ENCODE data around the gene IFI27L1. TPM values are rescaled to one million over a fixed set of nuclear protein-coding genes. Genes with fewer than 3 reads are reported as not detected.

IFI27L1 gene
- total RNA-seq, 1 experiment from 2014 or later: 27.6 TPM

GRCh38 chr14:94098326-94098992, 17.3 kb downstream of the IFI27L1 start:
- Mint-ChIP-seq H3K36me3 (no peaks in the 10 kb centered on the region), H3K4me1 (no peaks in the 10 kb centered on the region), H3K27me3 (ENCODE audit: low read depth) (no peaks in the 10 kb centered on the region), H3K4me3 (no peak overlapping the region), H3K9me3 (no peaks in the 10 kb centered on the region), H3K27ac (no peak overlapping the region)
- ChIA-PET POLR2A (no interaction called here), CTCF (interaction anchor here (1.5 kb wide), 1 partner anchor 62 kb away, joined by 5 read pairs; no protein-coding TSS in a partner anchor)
- no peak for ATAC-seq
- no peak for TF ChIP-seq ZNF138 (CRISPR knock-in tag; conservative IDR thresholded peaks at IDR 0.05)
- TF ChIP-seq JAZF1 (CRISPR knock-in tag; IDR thresholded peaks at IDR 0.05): no peak
- no peak for TF ChIP-seq HMGA2 (CRISPR knock-in tag; IDR thresholded peaks at IDR 0.05)
- TF ChIP-seq, protein P1, sequence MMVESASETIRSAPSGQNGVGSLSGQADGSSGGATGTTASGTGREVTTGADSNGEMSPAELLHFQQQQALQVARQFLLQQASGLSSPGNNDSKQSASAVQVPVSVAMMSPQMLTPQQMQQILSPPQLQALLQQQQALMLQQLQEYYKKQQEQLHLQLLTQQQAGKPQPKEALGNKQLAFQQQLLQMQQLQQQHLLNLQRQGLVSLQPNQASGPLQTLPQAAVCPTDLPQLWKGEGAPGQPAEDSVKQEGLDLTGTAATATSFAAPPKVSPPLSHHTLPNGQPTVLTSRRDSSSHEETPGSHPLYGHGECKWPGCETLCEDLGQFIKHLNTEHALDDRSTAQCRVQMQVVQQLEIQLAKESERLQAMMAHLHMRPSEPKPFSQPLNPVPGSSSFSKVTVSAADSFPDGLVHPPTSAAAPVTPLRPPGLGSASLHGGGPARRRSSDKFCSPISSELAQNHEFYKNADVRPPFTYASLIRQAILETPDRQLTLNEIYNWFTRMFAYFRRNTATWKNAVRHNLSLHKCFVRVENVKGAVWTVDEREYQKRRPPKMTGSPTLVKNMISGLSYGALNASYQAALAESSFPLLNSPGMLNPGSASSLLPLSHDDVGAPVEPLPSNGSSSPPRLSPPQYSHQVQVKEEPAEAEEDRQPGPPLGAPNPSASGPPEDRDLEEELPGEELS (CRISPR knock-in tag; IDR thresholded peaks at IDR 0.05): no peak
- no peak for DNase-seq (ENCODE audit: low spot score)

DNA sequence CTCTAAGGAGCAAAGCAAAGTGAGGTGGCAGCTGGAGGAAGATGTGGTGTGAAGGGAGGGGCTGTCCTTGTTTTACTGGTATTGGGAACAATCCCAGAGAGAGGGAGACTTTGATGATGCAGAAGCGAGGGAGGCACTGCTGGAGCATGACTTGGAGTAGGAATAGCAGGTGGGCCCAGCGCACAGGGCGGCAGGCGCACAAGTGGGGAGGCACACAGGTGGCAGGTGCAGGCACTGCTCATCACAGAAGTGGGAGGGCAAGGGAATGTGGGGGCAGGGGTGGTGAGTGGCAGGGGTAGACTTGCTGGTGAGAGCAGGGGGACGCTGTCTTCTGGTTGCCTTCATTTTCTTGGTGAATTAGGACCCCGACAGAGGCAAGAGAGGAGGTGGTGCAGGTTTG, 17.9 kb downstream of the IFI27L1 start:
- no peaks in the 10 kb centered on the region for H3K4me1 Mint-ChIP-seq
- ChIA-PET CTCF (interaction anchor here (1.5 kb wide), 1 partner anchor 63 kb away, joined by 5 read pairs; no protein-coding TSS in a partner anchor), POLR2A (no interaction called here)
- H3K9me3 Mint-ChIP-seq: no peaks in the 10 kb centered on the region
- no peak overlapping the region for H3K4me3 Mint-ChIP-seq
- no peaks in the 10 kb centered on the region for H3K27me3 Mint-ChIP-seq (ENCODE audit: low read depth)
- ATAC-seq: no peak
- no peaks in the 10 kb centered on the region for H3K36me3 Mint-ChIP-seq
- DNase-seq (ENCODE audit: low spot score): no peak
- TF ChIP-seq ZNF532 (CRISPR knock-in tag; IDR thresholded peaks at IDR 0.05; ENCODE audit: borderline replicate concordance) (no peak), E2F4 (CRISPR knock-in tag; IDR thresholded peaks at IDR 0.05; ENCODE audit: borderline replicate concordance, low read depth) (0 out of 2 replicates have a peak, but pooled peaks have one; percentile 23)
- no peak overlapping the region for H3K27ac Mint-ChIP-seq

- Mint-ChIP-seq H3K9me3 (no peaks in the 10 kb centered on the region), H3K36me3 (no peaks in the 10 kb centered on the region), H3K4me1 (no peaks in the 10 kb centered on the region), H3K27me3 (ENCODE audit: low read depth) (no peaks in the 10 kb centered on the region), H3K27ac (no peak overlapping the region), H3K4me3 (no peak overlapping the region)
- POLR2A ChIA-PET: interaction anchor here (0.6 kb wide), 1 partner anchor 446 kb away, joined by 4 read pairs; no protein-coding TSS in a partner anchor
- DNase-seq (ENCODE audit: low spot score) (no peak), ATAC-seq (no peak)
- CTCF ChIA-PET: interaction anchor here (1.1 kb wide), 1 partner anchor 64 kb away, joined by 4 read pairs; no protein-coding TSS in a partner anchor
- TF ChIP-seq, protein P2, sequence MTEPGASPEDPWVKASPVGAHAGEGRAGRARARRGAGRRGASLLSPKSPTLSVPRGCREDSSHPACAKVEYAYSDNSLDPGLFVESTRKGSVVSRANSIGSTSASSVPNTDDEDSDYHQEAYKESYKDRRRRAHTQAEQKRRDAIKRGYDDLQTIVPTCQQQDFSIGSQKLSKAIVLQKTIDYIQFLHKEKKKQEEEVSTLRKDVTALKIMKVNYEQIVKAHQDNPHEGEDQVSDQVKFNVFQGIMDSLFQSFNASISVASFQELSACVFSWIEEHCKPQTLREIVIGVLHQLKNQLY (CRISPR knock-in tag; IDR thresholded peaks at IDR 0.05): no peak
- TF ChIP-seq, protein P1 (CRISPR knock-in tag; IDR thresholded peaks at IDR 0.05): no peak
- no peak for TF ChIP-seq FOXP1 (CRISPR knock-in tag; IDR thresholded peaks at IDR 0.05; ENCODE audit: borderline replicate concordance)
- TF ChIP-seq, protein P3, sequence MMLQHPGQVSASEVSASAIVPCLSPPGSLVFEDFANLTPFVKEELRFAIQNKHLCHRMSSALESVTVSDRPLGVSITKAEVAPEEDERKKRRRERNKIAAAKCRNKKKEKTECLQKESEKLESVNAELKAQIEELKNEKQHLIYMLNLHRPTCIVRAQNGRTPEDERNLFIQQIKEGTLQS (CRISPR knock-in tag; conservative IDR thresholded peaks at IDR 0.05): no peak
- TF ChIP-seq, protein P4, sequence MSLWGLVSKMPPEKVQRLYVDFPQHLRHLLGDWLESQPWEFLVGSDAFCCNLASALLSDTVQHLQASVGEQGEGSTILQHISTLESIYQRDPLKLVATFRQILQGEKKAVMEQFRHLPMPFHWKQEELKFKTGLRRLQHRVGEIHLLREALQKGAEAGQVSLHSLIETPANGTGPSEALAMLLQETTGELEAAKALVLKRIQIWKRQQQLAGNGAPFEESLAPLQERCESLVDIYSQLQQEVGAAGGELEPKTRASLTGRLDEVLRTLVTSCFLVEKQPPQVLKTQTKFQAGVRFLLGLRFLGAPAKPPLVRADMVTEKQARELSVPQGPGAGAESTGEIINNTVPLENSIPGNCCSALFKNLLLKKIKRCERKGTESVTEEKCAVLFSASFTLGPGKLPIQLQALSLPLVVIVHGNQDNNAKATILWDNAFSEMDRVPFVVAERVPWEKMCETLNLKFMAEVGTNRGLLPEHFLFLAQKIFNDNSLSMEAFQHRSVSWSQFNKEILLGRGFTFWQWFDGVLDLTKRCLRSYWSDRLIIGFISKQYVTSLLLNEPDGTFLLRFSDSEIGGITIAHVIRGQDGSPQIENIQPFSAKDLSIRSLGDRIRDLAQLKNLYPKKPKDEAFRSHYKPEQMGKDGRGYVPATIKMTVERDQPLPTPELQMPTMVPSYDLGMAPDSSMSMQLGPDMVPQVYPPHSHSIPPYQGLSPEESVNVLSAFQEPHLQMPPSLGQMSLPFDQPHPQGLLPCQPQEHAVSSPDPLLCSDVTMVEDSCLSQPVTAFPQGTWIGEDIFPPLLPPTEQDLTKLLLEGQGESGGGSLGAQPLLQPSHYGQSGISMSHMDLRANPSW (CRISPR knock-in tag; conservative IDR thresholded peaks at IDR 0.05; ENCODE audit: low read depth): no peak
- TF ChIP-seq FOXJ3 (CRISPR knock-in tag; IDR thresholded peaks at IDR 0.05; ENCODE audit: borderline replicate concordance): no peak
- no peak for TF ChIP-seq JAZF1 (CRISPR knock-in tag; IDR thresholded peaks at IDR 0.05)
- TF ChIP-seq, protein P5, sequence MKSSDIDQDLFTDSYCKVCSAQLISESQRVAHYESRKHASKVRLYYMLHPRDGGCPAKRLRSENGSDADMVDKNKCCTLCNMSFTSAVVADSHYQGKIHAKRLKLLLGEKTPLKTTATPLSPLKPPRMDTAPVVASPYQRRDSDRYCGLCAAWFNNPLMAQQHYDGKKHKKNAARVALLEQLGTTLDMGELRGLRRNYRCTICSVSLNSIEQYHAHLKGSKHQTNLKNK (CRISPR knock-in tag; IDR thresholded peaks at IDR 0.05): no peak
- no peak for TF ChIP-seq ERG (CRISPR knock-in tag; IDR thresholded peaks at IDR 0.05)
Observed at GRCh38 chr14:94100847-94101246, 19.7 kb downstream of the IFI27L1 start.

Measured in WTC11 (cell line).